Measurements from ENCODE around the gene CNEP1R1. TPM values are rescaled to one million over a fixed set of nuclear protein-coding genes. Genes with fewer than 3 reads are reported as not detected.

Gene CNEP1R1
- total RNA-seq, 1 donor from 2014 or later = 16.9 TPM

Other genes starting within 250 kb of the CNEP1R1 start
- gene ZNF423, start 169.1 kb upstream of the CNEP1R1 start, total RNA-seq = 7.8 TPM
- 9.6 TPM for gene HEATR3, start 40.7 kb downstream of the CNEP1R1 start, total RNA-seq
- 7.8 TPM for gene TENT4B, start 128.1 kb downstream of the CNEP1R1 start, total RNA-seq
- 8.3 TPM for gene ADCY7, start 241.3 kb downstream of the CNEP1R1 start, total RNA-seq